Activated T-cell treated with anti-CD3 and anti-CD28 coated beads, Interleukin-2, amount 50 U/mL, for 1 hour (primary cell): ENCODE measurements around the gene LRMDA.

Experiments used
- DNase-seq: peaks from one replicate; pipeline ENCODE4 v3.0.0-alpha.2; 2020

Gene LRMDA

DNA sequence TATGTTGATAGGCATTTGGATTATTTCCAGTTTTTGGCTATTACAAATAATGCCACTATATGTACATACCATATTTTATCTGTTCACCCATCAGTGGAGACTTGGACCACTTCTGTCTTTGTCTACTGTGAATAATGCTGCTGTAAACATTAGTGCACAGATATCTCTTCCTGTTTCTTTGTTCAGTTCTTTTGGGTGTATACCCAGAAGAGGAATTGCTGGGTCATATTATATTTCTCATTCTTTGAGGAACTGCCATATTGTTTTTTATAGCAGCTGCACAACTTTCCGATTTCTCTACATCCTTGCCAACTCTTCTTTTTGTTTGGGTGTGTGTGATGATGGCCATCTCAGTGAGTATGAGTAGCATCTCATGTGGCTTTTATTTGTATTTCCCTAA, 218.0 kb downstream of the LRMDA start:
- DNase-seq: no peak

DNA sequence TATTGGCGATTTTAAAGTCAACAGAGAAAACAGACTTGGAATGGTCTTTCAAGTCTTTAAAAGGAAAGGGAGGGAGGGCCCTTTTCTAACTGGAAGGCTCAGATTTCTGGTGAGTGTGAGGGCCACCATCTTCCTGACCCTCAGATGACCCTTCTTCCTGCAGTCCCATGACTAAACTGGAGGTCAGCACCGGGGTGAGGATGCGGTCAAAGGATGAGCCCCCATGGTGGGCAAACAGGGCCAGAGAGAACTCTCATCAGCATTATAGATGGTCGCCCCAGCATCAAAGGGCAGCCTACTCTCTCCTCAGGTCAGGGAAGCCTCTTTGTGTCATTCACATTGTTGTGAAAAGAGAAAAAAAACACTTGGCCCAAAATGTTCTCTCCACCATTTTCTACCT, 219.2 kb downstream of the LRMDA start:
- DNase-seq: no peak

- no peak for DNase-seq
Observed at GRCh38 chr10:75651417-75651816, 220.0 kb downstream of the LRMDA start.

GRCh38 chr10:75652146-75652740, 220.8 kb downstream of the LRMDA start:
- no peak for DNase-seq

- no peak for DNase-seq
Observed at GRCh38 chr10:75653761-75654160, 222.3 kb downstream of the LRMDA start.

GRCh38 chr10:75654171-75654771, 222.8 kb downstream of the LRMDA start:
- DNase-seq: no peak

GRCh38 chr10:75654772-75655171, 223.3 kb downstream of the LRMDA start:
- DNase-seq: no peak

GRCh38 chr10:75655791-75656451, 224.5 kb downstream of the LRMDA start:
- no peak for DNase-seq

DNA sequence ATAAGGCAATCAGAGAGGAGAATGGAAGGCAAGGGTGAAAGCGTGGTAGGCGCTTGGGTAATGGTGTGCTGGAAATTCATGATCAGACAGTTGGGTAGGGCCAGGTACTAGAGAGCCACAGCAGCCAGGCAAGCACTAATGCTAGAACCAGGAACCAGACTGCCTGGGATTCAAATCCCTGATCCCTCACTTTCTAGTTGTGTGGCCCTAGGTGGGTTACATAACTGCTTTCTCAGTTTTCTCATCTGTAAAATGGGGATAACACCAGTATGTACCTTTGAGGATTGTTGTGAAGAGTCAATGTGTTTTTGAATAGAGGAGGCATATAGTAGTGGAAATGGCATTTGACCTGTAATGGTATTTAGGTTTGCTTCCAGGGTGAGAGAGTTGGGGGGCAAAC, 225.9 kb downstream of the LRMDA start:
- DNase-seq: no peak

GRCh38 chr10:75658036-75658435, 226.6 kb downstream of the LRMDA start:
- DNase-seq: no peak

GRCh38 chr10:75658496-75658895, 227.1 kb downstream of the LRMDA start:
- no peak for DNase-seq

- no peak for DNase-seq
Observed at GRCh38 chr10:75658915-75659314, 227.5 kb downstream of the LRMDA start.

DNA sequence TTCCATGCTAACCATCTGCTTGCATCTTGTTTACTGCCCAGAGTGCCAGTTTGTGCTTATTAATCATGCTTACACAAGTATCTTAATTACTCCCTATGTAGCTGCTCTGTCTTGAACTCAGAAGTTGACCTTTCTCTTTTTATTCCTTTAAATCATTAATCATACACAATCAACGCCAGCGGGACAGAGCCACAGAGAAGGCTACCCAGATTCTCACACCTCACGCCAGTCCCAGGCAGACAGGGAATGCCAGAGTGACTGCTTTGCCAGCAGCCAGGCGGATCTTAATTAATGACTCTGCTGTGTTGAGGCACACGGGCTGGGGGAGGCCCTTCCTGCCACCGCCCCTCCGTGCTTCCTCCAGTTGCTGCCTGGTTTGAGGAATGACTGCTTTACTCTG, 229.4 kb downstream of the LRMDA start:
- DNase-seq: no peak

- no peak for DNase-seq
Observed at GRCh38 chr10:75662715-75663114, 231.3 kb downstream of the LRMDA start.

DNA sequence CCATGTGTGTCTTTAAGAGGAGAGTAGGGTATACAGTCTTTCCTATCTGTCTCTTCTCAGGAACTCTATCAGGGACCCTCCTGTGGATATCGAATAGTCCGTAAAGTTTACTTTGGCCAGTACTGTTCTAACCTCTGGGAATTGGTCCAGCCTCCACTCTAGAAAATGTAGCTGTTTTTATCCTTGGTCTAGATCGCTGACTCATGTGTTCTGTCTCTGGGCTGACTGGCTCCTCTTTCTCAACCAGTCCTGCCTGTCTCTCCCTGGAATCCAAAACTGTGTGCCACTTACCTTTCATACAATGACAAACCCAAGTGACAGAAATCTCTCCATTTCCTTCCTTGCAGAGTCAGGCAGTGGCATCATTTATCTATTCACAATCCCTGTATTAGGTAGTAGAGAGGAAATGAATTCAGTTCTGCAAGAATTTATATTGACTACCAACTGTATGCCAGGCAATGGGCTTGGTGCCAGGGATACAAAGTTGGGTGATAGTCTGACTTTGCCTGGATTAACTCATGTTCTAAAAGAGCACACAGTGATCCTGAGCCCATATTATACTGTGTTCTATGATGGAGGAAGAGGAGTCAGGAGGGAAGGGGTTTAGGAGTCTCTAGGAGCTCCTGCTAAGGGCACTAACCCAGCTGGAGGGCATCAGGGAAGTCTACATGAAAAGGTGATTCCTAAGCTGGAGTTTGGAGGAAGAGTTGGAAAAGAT, 232.7 kb downstream of the LRMDA start:
- DNase-seq: no peak

DNA sequence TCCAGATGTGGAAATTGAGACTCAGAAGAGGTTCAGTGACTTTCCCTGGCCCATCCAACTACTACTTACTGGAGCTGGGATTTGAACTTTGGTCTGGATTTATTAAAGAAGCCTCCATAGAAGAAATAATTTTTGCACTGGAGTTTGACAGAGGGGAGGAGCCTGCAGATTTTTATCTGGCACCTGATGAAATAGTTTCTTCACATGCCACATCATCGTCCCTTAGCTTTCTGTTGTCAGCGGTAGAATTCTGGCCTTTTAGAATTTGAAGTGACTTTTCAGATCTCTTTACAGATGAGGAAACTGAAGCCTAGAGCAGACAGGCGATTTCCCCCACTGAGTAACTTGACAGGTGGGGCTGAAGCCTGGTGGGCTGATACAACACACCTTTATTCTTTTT, 233.5 kb downstream of the LRMDA start:
- DNase-seq: no peak

DNA sequence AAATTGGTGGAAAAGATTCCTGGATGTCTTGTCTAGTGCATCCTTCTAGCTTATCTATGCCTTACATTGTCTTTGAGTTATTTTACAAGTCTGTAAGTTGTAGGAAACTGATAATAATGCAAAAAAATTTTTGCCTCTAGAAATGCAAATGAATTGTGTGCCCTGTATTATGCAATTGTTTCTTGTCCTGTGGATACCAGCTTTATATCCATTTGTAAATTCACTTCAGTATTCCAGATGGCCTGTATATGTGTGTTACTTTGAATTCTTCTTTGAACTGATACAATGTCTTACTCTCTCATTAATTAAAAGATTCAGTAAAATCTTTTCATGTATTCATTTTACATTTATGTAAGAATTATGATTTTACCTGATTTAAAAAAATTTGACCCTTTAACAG, 234.3 kb downstream of the LRMDA start:
- DNase-seq: no peak

GRCh38 chr10:75672111-75672671, 240.8 kb downstream of the LRMDA start:
- no peak for DNase-seq

- DNase-seq: no peak
Observed at GRCh38 chr10:75672842-75673241, 241.4 kb downstream of the LRMDA start.

DNA sequence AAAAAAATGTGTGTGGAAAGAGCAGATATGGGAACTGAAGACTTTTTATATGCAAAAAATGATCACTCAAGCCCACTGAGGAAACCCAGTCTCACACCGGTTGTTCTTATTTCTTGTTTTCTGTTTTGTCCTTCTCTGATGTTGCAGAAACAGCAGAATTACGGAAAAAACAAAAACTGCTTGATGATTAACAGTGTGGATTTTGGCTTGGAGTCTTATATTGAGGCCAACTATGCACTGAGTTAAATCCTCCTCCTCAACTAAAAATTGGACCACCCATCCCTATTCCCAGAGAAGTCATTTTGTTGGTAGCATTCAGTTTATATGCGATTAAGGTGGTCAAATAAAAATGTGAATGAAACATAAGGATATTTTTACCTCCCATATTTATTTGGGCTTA, 246.1 kb downstream of the LRMDA start:
- no peak for DNase-seq

DNA sequence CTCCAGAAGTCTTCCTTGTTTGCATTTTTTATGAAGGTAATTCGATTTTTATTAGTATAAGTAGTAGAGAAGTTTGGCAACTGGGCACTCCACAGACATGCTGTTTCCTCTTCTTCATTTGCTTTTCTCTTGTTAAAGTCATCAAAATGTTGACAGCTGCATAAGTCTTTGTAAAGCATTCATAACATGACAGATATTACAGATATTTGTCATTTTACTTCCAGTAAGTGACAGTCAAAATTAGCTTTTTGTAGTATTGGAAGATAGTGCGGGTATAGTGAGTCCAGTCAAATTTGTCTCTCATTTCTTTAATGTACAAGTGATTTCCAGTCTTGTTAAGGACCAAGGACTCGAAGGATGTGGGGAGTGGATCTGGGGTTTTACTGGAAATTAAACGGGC, 247.1 kb downstream of the LRMDA start:
- DNase-seq: no peak

- DNase-seq: no peak
Observed at GRCh38 chr10:75679536-75679935, 248.1 kb downstream of the LRMDA start.

DNA sequence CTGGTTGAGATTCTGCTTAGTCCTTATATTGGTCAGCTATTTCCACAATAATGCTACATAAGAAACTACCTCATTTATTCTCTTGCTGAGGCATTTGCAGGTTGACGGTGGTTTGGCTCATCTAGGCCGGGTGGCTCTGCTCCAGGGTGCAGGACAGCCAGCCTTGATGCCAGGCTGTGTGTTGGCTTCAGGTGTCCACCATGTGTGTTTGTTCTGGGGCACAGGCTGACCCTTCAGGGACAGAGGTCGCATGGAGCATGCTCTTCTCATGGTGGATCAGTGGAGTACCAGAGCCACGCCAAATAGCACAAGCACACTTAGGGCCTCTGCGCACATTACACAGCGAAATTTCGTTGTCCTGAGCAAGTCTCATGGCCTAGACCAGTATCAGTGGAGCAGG, 249.9 kb downstream of the LRMDA start:
- DNase-seq: no peak
